H54 (cell line): ENCODE results near the gene CA7.

ENCODE experiments used
- DNase-seq: peaks from one replicate; pipeline ENCODE4 v3.0.0; 2011; ENCODE audit warnings: low spot score, mixed read lengths; ENCODE audit not compliant: insufficient read length
- FAIRE-seq: peaks from 3 replicates; lab custom pipeline; 2011; peaks lifted over from hg19 to GRCh38; lab: Jason Lieb, UNC
- POLR2A ChIP-seq: IDR thresholded peaks from 2 replicates; pipeline ENCODE4 v1.6.1; 2011; ENCODE audit warnings: low read depth, mild to moderate bottlenecking, low read length

CA7 gene

GRCh38 chr16:66901626-66902025 is 57.4 kb downstream of the CA7 start:
- no peak for FAIRE-seq
- no peak for DNase-seq
- TF ChIP-seq POLR2A, result no peak

GRCh38 chr16:66902648-66903543 is 58.7 kb downstream of the CA7 start:
- FAIRE-seq (no peak), DNase-seq (no peak)
- TF ChIP-seq POLR2A, result no peak
